ENCODE results near the gene DNAJB6.
"Not testable (repeated sequence)": the region's sequence is repeated elsewhere in the genome, so short reads cannot be mapped to it uniquely, and the experiment has no call there.

DNAJB6 gene

DNA sequence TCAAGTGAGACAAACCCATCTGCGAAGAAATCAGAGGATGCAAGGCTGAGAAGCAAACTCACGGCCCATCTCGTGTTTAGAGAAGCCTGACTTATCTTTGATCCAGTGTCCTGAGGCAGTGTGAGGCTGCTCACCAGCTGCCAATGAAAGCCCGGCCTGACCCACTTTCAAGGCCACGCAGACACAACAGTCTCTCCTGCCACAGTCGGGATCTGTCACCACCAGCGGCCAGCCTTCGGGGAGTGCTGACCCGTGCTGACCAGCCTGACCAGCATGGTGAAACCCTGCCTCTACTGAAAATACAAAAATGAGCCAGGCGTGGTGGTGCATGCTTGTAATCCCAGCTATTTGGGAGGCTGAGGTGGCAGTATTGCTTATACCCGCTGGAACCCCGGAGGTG is 7.4 kb upstream of the DNAJB6 start:
- no peak for DNase-seq (ENCODE audit: low read depth)

- not testable (repeated sequence) for DNase-seq (ENCODE audit: low read depth)
Observed at GRCh38 chr7:157330567-157330966, 6.2 kb upstream of the DNAJB6 start.

GRCh38 chr7:157331049-157331448 is 5.8 kb upstream of the DNAJB6 start:
- DNase-seq (ENCODE audit: low read depth) = not testable (repeated sequence)

GRCh38 chr7:157335236-157335635 is 1.6 kb upstream of the DNAJB6 start:
- no peak for DNase-seq (ENCODE audit: low read depth)

GRCh38 chr7:157335991-157336382 is 817 bp upstream of the DNAJB6 start:
- DNase-seq (ENCODE audit: low read depth) = no peak

DNA sequence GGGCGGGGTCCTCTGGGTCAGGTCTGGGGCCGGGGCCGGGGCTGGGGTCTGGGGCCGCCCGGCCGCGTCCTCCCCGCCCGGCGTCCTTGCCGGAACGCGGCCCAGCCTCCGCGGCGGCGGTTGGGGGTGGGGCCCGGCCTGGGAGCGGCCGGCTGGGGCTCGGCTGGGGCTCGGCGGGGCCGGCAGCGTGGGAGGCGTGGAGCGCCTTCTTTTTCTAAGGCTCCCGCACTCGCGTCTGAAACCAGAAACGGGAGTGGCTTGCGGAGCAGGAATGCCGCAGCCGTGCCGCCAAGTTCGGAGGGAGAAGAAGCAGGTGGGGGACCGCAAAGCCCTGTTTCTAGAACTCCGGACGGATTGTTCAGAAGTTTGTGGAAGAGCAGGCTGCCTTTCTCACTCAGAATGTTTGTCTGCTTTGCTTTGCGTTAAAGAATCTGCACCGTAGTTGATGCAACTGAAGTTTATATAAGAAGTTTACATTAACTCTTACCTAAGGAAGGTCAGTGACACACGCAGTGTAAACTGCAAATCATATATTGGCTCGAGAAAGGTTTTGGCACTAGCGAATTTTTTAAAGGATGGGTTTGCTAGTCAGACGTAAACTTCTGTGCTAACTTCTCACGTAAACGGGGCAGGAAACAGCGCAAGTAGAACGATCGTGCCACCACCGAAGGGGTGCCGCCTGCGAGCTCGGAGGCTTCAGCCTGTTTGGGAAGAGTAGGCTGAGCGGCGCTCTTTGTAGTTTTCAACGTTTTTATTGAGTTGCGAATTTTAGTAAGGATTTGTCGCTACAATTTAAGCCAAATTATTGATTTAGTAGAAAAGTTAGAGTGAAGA is 729 bp downstream of the DNAJB6 start:
- no peak for DNase-seq (ENCODE audit: low read depth)

DNA sequence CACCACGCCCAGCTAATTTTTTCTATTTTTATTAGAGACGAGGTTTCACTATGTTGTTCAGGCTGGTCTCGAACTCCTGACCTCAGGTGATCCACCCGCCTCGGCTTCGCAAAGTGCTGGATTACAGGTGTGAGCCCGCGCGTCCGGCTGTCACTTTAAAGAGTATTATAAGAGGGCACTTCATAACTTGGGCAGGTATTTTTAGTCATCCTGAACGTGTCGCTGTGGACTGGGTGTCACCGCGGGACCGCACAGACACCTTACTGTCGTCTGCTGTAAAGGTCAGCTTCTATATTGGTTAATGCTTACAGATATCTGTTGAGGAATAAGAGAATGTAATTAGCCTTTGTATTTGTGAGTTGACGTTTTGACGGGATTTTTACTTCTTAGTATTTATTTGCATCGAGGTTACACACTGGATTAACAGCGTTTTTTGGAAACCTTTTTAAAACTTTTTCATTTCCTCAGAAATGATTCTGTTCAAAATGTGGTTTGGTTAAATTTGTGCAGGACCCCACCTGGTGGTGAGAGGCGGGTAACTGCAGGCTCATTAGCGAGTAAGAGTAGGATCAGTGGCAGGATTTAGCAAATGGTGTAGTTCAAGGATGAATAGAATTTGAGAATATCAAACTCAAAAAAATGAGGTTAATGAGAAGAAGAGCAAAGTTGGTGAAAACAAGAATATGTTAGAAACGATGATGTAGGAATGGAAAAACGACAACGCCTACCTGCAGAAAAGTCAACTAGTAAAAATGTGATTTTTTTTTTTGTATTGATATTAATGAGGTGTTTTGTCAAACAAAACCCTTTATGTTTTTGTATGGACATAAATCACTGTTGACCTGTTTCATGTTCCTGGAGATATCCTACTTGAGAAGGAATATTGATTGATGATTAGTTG is 3.2 kb downstream of the DNAJB6 start:
- no peak for DNase-seq (ENCODE audit: low read depth)

GRCh38 chr7:157347217-157347904 is 10.6 kb downstream of the DNAJB6 start:
- no peak for DNase-seq (ENCODE audit: low read depth)

DNA sequence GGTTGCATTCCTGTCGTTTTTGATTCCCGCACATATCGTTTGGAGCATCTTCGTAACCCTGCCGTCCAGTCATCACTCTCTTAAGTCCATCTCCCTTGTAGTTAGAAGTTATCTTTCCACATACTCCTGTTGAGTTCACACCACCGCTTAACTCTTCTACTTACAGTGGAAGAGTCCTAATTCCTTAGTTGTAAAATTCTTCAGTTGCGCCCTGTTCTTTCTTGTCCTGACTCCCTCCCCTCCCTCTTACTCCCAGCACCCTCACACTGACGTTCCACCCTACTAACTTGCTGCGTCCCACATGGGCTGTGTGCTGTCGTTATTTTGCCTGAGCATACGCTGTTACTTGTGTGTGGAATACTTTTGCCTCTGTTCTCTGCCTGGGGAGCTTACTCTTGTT is 11.7 kb downstream of the DNAJB6 start:
- no peak for DNase-seq (ENCODE audit: low read depth)

- no peak for DNase-seq (ENCODE audit: low read depth)
Observed at GRCh38 chr7:157352516-157352915, 15.7 kb downstream of the DNAJB6 start.

- DNase-seq (ENCODE audit: low read depth) = no peak
Observed at GRCh38 chr7:157355784-157356511, 19.1 kb downstream of the DNAJB6 start.

DNA sequence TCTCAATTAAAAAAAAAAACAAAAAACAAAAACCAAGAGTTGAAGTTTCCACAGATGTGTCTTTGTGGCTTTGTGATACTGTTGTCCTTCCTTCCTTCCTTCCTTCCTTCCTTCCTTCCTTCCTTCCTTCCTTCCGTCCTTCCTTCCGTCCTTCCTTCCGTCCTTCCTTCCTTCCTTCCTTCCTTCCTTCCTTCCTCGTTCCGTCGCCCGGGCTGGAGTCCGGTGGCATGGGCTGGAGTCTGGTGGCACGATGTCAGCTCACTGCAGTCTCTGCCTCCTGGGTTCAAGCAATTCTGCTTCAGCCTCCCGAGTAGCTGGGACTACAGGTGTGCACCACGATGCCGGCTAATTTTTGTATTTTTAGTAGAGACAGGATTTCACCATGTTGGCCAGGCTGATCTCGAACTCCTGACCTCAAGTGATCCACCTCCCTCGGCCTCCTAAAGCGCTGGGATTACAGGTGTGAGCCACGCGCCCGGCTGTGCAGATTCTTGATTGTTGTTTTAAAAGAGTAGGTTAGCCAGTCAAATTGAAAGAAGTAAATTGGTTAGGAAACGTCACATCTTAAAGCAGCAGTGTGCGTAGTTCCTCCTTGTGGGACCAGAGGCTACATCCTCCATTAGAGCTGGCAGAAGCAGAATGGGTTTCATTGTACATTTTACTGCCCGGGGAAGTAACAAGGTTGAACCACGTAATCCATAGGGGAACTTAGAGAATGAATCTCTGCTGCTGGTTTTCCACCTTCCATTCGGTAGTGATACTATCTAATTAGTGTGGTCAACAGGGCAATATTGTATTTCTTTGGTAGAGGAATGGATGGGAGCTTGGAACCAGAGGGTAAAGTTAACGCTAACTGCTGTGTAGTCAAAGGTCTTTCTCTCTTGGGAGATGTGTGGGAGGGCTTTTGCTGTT is 20.6 kb downstream of the DNAJB6 start:
- DNase-seq (ENCODE audit: low read depth) = no peak

GRCh38 chr7:157358041-157358752 is 21.4 kb downstream of the DNAJB6 start:
- no peak for DNase-seq (ENCODE audit: low read depth)

GRCh38 chr7:157358753-157359096 is 21.9 kb downstream of the DNAJB6 start:
- no peak for DNase-seq (ENCODE audit: low read depth)

DNA sequence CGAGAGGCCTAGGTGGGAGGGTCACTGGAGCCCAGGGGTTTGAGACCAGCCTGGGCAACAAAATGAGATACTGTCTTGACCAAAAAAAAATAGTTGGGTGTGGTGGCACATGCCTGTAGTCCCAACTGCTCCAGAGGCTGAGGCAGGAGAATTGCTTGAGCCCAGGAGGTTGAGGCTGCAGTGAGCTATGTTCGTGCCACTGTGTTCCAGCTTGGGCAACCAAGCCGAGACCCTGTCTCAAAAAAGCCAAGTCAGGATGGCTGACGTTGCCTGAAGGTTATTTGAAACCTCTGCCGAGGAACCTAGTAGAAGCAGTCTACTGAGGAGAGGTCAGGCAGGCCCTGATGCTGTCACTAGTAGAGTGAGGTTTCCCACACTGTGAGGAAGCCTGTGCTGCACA is 22.8 kb downstream of the DNAJB6 start:
- DNase-seq (ENCODE audit: low read depth) = no peak

- DNase-seq (ENCODE audit: low read depth) = no peak
Observed at GRCh38 chr7:157360483-157361025, 23.8 kb downstream of the DNAJB6 start.

DNA sequence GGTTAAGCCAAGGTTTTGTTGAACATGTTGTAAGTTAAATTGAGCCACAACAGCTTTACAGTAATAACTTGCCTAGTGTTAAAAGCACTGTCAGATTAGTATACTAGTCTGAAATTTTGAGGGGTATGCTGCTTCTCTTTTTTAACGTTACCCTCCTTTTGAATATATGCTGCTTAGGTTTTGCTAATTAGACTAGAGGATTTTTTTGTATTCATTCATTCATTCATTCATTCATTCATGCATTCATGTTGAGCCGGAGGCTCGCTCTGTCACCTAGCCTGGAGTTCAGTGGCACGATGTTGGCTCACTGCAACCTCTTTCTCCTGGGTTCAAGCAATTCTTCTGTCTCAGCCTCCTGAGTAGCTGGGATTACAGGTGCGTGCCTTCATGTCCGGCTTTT is 24.7 kb downstream of the DNAJB6 start:
- DNase-seq (ENCODE audit: low read depth) = no peak

DNA sequence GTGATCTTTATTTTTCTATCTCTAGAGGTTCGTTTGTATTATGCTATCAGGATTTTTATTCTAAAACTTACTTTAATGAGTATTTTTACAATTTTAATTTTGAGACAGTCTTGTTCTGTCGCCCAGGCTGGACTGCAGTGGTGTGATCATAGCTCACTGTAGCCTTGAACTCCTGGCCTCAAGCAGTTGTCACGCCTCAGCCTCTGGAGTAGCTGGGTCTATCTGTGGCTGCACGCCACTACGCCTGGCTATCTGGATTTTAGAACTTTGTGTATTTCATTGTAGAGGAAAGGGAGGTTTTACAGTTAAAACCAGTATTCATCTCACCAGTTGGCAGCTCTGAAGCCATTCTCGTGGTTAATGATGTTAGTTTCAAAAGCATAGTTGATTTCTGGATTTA is 25.9 kb downstream of the DNAJB6 start:
- no peak for DNase-seq (ENCODE audit: low read depth)

DNA sequence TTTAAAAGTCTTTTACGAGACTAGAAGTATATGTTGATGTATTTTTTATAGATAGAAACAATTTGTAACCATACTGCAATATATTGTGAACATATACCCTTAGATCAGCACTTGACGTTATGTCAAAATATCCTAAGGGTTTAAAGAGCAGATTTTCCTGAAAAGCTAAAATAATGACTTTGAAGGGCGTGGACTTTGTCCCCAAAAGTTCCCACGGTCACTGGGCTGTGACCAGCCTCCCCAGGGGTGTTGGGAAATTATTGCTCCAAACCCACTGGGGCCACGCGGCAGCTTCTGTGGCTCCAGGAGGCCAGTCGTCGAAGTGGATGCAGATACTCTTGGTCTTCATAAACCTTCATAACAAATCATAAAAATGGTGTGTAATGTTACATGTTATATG is 29.9 kb downstream of the DNAJB6 start:
- no peak for DNase-seq (ENCODE audit: low read depth)

- no peak for DNase-seq (ENCODE audit: low read depth)
Observed at GRCh38 chr7:157368955-157369354, 32.2 kb downstream of the DNAJB6 start.
